Hepatic stellate cell (primary cell): ENCODE data around the gene SMIM36.
A peak's percentile ranks its signal among the peaks of the same experiment; 100 is the strongest.
"Not testable (repeated sequence)": the region's sequence is repeated elsewhere in the genome, so short reads cannot be mapped to it uniquely, and the experiment has no call there.

Source experiments
- DNase-seq: peaks from one replicate; pipeline ENCODE4 v3.0.0; 2011; ENCODE audit warnings: low spot score

Gene SMIM36

GRCh38 chr17:55510986-55511721 lies at the start of gene SMIM36:
TSS of gene SMIM36 (minus strand) at chr17:55511452.
- no peak for DNase-seq

GRCh38 chr17:55555772-55556171 lies 44.5 kb upstream of the SMIM36 start:
- DNase-seq: no peak

- peak; percentile 18 for DNase-seq
Observed at GRCh38 chr17:55549140-55549539, 37.9 kb upstream of the SMIM36 start.

GRCh38 chr17:55546991-55547664 lies 35.9 kb upstream of the SMIM36 start:
- no peak for DNase-seq

- DNase-seq: no peak
Observed at GRCh38 chr17:55546481-55546880, 35.2 kb upstream of the SMIM36 start.

GRCh38 chr17:55545806-55546205 lies 34.6 kb upstream of the SMIM36 start:
- DNase-seq: no peak

- no peak for DNase-seq
Observed at GRCh38 chr17:55543709-55544108, 32.5 kb upstream of the SMIM36 start.

- no peak for DNase-seq
Observed at GRCh38 chr17:55540414-55541091, 29.3 kb upstream of the SMIM36 start.

GRCh38 chr17:55536205-55536604 lies 25.0 kb upstream of the SMIM36 start:
- no peak for DNase-seq

GRCh38 chr17:55533608-55534007 lies 22.4 kb upstream of the SMIM36 start:
- no peak for DNase-seq

GRCh38 chr17:55532670-55533069 lies 21.4 kb upstream of the SMIM36 start:
- DNase-seq: no peak

GRCh38 chr17:55531053-55531728 lies 19.9 kb upstream of the SMIM36 start:
- DNase-seq: no peak

GRCh38 chr17:55530064-55530463 lies 18.8 kb upstream of the SMIM36 start:
- no peak for DNase-seq

- DNase-seq: peak; percentile 21
Observed at GRCh38 chr17:55527540-55528118, 16.4 kb upstream of the SMIM36 start.

- no peak for DNase-seq
Observed at GRCh38 chr17:55524440-55525220, 13.4 kb upstream of the SMIM36 start.

GRCh38 chr17:55523032-55523431 lies 11.8 kb upstream of the SMIM36 start:
- not testable (repeated sequence) for DNase-seq

- no peak for DNase-seq
Observed at GRCh38 chr17:55521186-55521585, 9.9 kb upstream of the SMIM36 start.

- no peak for DNase-seq
Observed at GRCh38 chr17:55520402-55520801, 9.2 kb upstream of the SMIM36 start.

GRCh38 chr17:55518510-55518909 lies 7.3 kb upstream of the SMIM36 start:
- DNase-seq: no peak

GRCh38 chr17:55513885-55514590 lies 2.8 kb upstream of the SMIM36 start:
- peak; percentile 25 for DNase-seq

GRCh38 chr17:55507669-55508068 lies 3.6 kb downstream of the SMIM36 start:
- DNase-seq: not testable (repeated sequence)
